ENCODE data around the gene P3R3URF.

Gene P3R3URF

DNA sequence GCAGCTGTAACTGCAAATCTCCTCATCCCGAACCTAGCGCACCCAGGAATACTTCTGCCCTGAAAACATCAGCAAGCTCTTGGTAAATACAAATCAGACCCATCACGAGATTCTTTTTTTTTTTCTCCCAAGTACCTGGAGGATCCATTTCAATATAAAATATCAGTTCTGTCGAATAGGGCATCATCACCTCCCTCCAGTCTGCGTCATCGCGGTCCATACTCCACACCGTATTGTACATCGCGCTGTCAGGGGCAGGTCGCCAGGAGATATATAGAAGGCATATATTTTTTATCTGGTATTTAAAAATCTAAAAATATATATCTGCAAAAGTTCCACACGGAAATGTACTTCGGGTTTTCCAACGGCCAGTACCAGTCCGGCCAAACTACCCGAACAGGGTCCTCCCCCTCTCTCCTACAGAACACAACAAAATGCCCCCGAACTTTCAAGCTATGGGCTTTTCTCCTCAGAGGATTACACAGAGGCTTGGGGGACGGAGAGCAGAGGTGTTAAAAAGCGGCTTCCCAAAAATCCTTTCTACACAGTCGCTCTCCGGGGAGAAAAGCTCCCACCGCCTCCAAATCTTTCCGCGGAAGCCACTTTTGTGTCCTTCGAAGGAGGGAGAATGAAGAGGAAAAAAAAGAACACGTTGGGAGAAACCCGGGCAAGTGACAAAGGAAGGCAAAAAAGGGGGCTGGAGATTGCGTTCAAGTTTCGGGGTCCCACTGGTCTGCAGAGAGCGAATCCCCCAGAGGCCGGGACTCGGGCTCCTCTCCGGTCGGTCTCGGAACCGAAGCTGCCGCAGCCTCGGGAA lies 44.4 kb downstream of the P3R3URF start:
- Histone ChIP-seq H3K4me3 (replicated peaks; ENCODE audit: insufficient read depth, low read length) (peak overlapping the region; percentile 78), H3K27ac (replicated peaks) (peak overlapping the region; percentile 96), H3K27me3 (ENCODE audit: insufficient read depth, poor library complexity, severe bottlenecking) (no peaks in the 10 kb centered on the region)
- no peak for DNase-seq (ENCODE audit: low read depth in 1 of 2, low spot score in 1 of 2)
- TF ChIP-seq GABPA (IDR thresholded peaks at IDR 0.05; ENCODE audit: low read depth) (no peak), SPI1 (IDR thresholded peaks at IDR 0.05; ENCODE audit: borderline replicate concordance, low read depth) (no peak), POLR2AphosphoS5 (IDR thresholded peaks at IDR 0.05; ENCODE audit: low read depth) (no peak), REST (IDR thresholded peaks at IDR 0.05; ENCODE audit: insufficient replicate concordance, low read depth) (no peak)
- TF ChIP-seq, protein P1, sequence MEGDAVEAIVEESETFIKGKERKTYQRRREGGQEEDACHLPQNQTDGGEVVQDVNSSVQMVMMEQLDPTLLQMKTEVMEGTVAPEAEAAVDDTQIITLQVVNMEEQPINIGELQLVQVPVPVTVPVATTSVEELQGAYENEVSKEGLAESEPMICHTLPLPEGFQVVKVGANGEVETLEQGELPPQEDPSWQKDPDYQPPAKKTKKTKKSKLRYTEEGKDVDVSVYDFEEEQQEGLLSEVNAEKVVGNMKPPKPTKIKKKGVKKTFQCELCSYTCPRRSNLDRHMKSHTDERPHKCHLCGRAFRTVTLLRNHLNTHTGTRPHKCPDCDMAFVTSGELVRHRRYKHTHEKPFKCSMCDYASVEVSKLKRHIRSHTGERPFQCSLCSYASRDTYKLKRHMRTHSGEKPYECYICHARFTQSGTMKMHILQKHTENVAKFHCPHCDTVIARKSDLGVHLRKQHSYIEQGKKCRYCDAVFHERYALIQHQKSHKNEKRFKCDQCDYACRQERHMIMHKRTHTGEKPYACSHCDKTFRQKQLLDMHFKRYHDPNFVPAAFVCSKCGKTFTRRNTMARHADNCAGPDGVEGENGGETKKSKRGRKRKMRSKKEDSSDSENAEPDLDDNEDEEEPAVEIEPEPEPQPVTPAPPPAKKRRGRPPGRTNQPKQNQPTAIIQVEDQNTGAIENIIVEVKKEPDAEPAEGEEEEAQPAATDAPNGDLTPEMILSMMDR (IDR thresholded peaks at IDR 0.05; ENCODE audit: insufficient read depth, low read length): no peak

DNA sequence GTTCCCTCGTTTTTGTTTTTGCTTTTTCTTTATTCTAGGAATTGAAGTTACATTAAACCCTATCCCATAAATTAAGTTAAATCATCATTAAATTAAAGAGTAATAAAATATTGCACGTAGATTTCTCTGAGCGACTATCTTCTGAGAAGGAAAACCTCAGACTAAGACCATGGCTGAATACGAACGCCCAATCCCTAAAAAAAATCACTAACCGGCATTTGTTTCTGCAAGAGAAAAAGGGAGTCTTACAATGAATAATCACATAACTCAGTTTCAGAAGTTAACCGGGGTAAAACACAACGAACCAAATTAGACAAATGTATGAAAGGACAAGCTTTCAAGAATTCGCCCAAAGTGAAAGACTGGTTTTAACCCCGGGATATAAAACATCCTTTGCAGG lies 45.2 kb downstream of the P3R3URF start:
- no peaks in the 10 kb centered on the region for H3K27me3 ChIP-seq (ENCODE audit: insufficient read depth, poor library complexity, severe bottlenecking)
- H3K27ac ChIP-seq (replicated peaks): no peak overlapping the region
- peak overlapping the region; percentile 6 for H3K4me3 ChIP-seq (replicated peaks; ENCODE audit: insufficient read depth, low read length)
- DNase-seq (ENCODE audit: low read depth in 1 of 2, low spot score in 1 of 2): no peak
- TF ChIP-seq, protein P1 (IDR thresholded peaks at IDR 0.05; ENCODE audit: insufficient read depth, low read length): no peak
- TF ChIP-seq REST (IDR thresholded peaks at IDR 0.05; ENCODE audit: insufficient replicate concordance, low read depth): no peak
- TF ChIP-seq SPI1 (IDR thresholded peaks at IDR 0.05; ENCODE audit: borderline replicate concordance, low read depth): no peak
- no peak for TF ChIP-seq GABPA (IDR thresholded peaks at IDR 0.05; ENCODE audit: low read depth)
- TF ChIP-seq POLR2AphosphoS5 (IDR thresholded peaks at IDR 0.05; ENCODE audit: low read depth): no peak

DNA sequence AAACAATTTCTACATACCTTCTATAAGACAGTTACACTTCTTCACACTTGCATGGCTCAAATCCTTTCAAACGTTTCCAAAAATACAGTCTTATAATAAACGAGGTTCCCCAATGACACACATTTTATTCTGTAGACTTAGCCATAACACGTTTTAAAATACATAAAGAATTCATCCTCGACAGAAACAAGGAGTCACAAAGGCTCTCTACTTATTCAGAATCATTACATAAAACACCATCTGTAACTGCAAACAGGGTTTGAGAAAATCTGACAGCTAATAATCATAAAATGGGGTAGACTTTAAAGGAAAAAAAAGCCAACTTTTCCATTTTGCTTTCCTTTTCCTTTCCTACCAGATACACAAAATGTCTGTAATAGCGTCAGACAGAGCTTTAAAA lies 45.7 kb downstream of the P3R3URF start:
- TF ChIP-seq SPI1 (IDR thresholded peaks at IDR 0.05; ENCODE audit: borderline replicate concordance, low read depth) (no peak), REST (IDR thresholded peaks at IDR 0.05; ENCODE audit: insufficient replicate concordance, low read depth) (no peak), GABPA (IDR thresholded peaks at IDR 0.05; ENCODE audit: low read depth) (no peak), POLR2AphosphoS5 (IDR thresholded peaks at IDR 0.05; ENCODE audit: low read depth) (no peak)
- TF ChIP-seq, protein P1 (IDR thresholded peaks at IDR 0.05; ENCODE audit: insufficient read depth, low read length): no peak
- Histone ChIP-seq H3K27me3 (ENCODE audit: insufficient read depth, poor library complexity, severe bottlenecking) (no peaks in the 10 kb centered on the region), H3K4me3 (replicated peaks; ENCODE audit: insufficient read depth, low read length) (no peak overlapping the region), H3K27ac (replicated peaks) (no peak overlapping the region)
- DNase-seq (ENCODE audit: low read depth in 1 of 2, low spot score in 1 of 2): no peak

Measured in HL-60 (cell line).